Keratinocyte (primary cell): ENCODE measurements around the gene TEX22. TPM values are rescaled to one million over a fixed set of nuclear protein-coding genes. Genes with fewer than 3 reads are reported as not detected.

ENCODE experiments used
- DNase-seq: peaks from one replicate; pipeline ENCODE4 v3.0.0-alpha.2; 2011; ENCODE audit warnings: low read depth, missing footprints, low spot score
- FAIRE-seq: peaks from 2 replicates; lab custom pipeline; 2011; peaks lifted over from hg19 to GRCh38; lab: Jason Lieb, UNC
- H2AFZ ChIP-seq: 2 replicates; pipeline ENCODE4 v1.6.0; 2012; ENCODE audit warnings: low read length, control low read depth, inconsistent platforms; ENCODE audit not compliant: control insufficient read depth
- H3K27ac ChIP-seq: 2 replicates; pipeline ENCODE4 v1.5.1; 2011; ENCODE audit warnings: low read length; ENCODE audit not compliant: control insufficient read depth, insufficient read depth
- H3K27me3 ChIP-seq: 3 replicates; pipeline ENCODE4 v1.6.0; 2011; ENCODE audit warnings: low read length; ENCODE audit not compliant: control insufficient read depth, insufficient read depth; ENCODE audit errors: extremely low read depth
- H3K36me3 ChIP-seq, 2 experiments: 2 replicates in 1 of 2; 3 replicates in 1 of 2; pipeline ENCODE4 v1.5.1; 2011; ENCODE audit warnings: low read length in 2 of 2, mild to moderate bottlenecking in 1 of 2; ENCODE audit not compliant: control insufficient read depth in 2 of 2, insufficient read depth in 2 of 2; ENCODE audit errors: extremely low read depth in 1 of 2
- H3K4me1 ChIP-seq: 3 replicates; pipeline ENCODE4 v1.5.1; 2011; ENCODE audit warnings: low read length; ENCODE audit not compliant: control insufficient read depth, insufficient read depth; ENCODE audit errors: extremely low read depth
- H3K4me2 ChIP-seq: 3 replicates; pipeline ENCODE4 v1.6.0; 2011; ENCODE audit warnings: low read depth, low read length; ENCODE audit not compliant: control insufficient read depth, insufficient read depth; ENCODE audit errors: extremely low read depth
- H3K4me3 ChIP-seq, 3 experiments: fragments of 200-600 bp in 1 of 3; sonication (generic) in 1 of 3; 2 replicates in 2 of 3; 3 replicates in 1 of 3; pipeline ENCODE4 v1.5.1; 2011 to 2016; ENCODE audit warnings: low read length in 3 of 3, mild to moderate bottlenecking in 3 of 3, control low read depth in 2 of 3, inconsistent platforms in 1 of 3, low read depth in 1 of 3, mixed read lengths in 1 of 3, mixed run types in 1 of 3, moderate library complexity in 1 of 3; ENCODE audit not compliant: control insufficient read depth in 2 of 3, insufficient read depth in 2 of 3; ENCODE audit errors: extremely low read depth in 1 of 3
- H3K79me2 ChIP-seq: 2 replicates; pipeline ENCODE4 v1.6.0; 2012; ENCODE audit warnings: low read length; ENCODE audit not compliant: control insufficient read depth, insufficient read depth
- H3K9ac ChIP-seq: 3 replicates; pipeline ENCODE4 v1.6.0; 2011; ENCODE audit warnings: low read length; ENCODE audit not compliant: control insufficient read depth, insufficient read depth; ENCODE audit errors: extremely low read depth
- H3K9me1 ChIP-seq: 3 replicates; pipeline ENCODE4 v1.6.0; 2011; ENCODE audit warnings: low read length; ENCODE audit not compliant: control insufficient read depth, insufficient read depth; ENCODE audit errors: extremely low read depth
- H3K9me3 ChIP-seq: 2 replicates; pipeline ENCODE4 v1.5.1; 2012; ENCODE audit warnings: low read depth, low read length; ENCODE audit not compliant: control insufficient read depth
- H4K20me1 ChIP-seq: 3 replicates; pipeline ENCODE4 v1.6.0; 2011; ENCODE audit warnings: low read length; ENCODE audit not compliant: control insufficient read depth, insufficient read depth; ENCODE audit errors: extremely low read depth
- CTCF ChIP-seq, 3 experiments: IDR thresholded peaks in 1 of 3; conservative IDR thresholded peaks in 1 of 3; optimal IDR thresholded peaks in 1 of 3; 2 replicates in 2 of 3; 3 replicates in 1 of 3; pipeline versions ENCODE3 to v1.5.1; 2011; ENCODE audit warnings: low read length in 3 of 3, mild to moderate bottlenecking in 3 of 3, moderate library complexity in 2 of 3, control low read depth in 1 of 3, inconsistent platforms in 1 of 3; ENCODE audit not compliant: insufficient read depth in 2 of 3; ENCODE audit errors: extremely low read depth in 1 of 3
- EZH2 ChIP-seq: IDR thresholded peaks from one replicate; pipeline ENCODE4 v1.6.1; 2012; ENCODE audit warnings: inconsistent platforms, mild to moderate bottlenecking, low read length, moderate library complexity
- dilution Hi-C: fragments of 300-500 bp; cut with MboI; formaldehyde crosslinking; loops from one replicate; pipeline ENCODE4 v1.7.0; 2020; ENCODE audit warnings: low sequenced_read_pairs; ENCODE audit not compliant: extremely low pct_ligation_motif_present
- polyA plus RNA-seq, 5 experiments: library from polyadenylated mRNA; depleted of rRNA in 3 of 5; stranded (reverse) in 3 of 5; stranded (forward) in 1 of 5; unstranded in 1 of 5; fragments of >200 nt; gene quantifications; 1 replicate in 1 of 5; 2 replicates in 3 of 5; 3 replicates in 1 of 5; pipeline versions ENCODE4 v1.2.1 to v1.2.3, GENCODE V29; 2011 to 2012; ENCODE audit warnings: missing spikeins in 2 of 5, low read depth in 1 of 5, low replicate concordance in 1 of 5

Gene TEX22
- polyA plus RNA-seq, 1 donor (not counting 4 experiments of a cell fraction or from before 2014, with no cell fraction given) = 0.03 TPM

GRCh38 chr14:105363847-105364708 lies 34.3 kb upstream of the TEX22 start:
- Histone ChIP-seq H3K4me3 (peak overlapping the region in 1 of 3 experiments; percentile 12), H2AFZ (no peak overlapping the region), H3K9ac (no peak overlapping the region), H3K4me1 (peaks cover 4% of the 10 kb centered on the region), H3K36me3 (peaks cover 0 to 2% of the 10 kb centered on the region in 2 experiments), H3K9me1 (no peaks in the 10 kb centered on the region), H4K20me1 (no peaks in the 10 kb centered on the region), H3K27me3 (no peaks in the 10 kb centered on the region), H3K27ac (no peak overlapping the region), H3K79me2 (no peaks in the 10 kb centered on the region), H3K4me2 (peak overlapping the region; percentile 32), H3K9me3 (no peaks in the 10 kb centered on the region)
- dilution Hi-C loops = no loop called here
- DNase-seq (no peak), FAIRE-seq (no peak)
- TF ChIP-seq CTCF (optimal IDR thresholded peaks at IDR 0.05 in 1 of 3, IDR thresholded peaks at IDR 0.05 in 1 of 3, conservative IDR thresholded peaks at IDR 0.05 in 1 of 3; ENCODE audit: extremely low read depth in 1 of 3, insufficient read depth in 2 of 3, low read length in 3 of 3) = no peak
- no peak for TF ChIP-seq EZH2

- H3K27ac ChIP-seq = no peak overlapping the region
- no peak for DNase-seq
- peaks cover 4% of the 10 kb centered on the region for H3K4me1 ChIP-seq
- H3K36me3 ChIP-seq = peaks cover 0 to 2% of the 10 kb centered on the region in 2 experiments
- TF ChIP-seq EZH2 = no peak
- TF ChIP-seq CTCF (optimal IDR thresholded peaks at IDR 0.05 in 1 of 3, IDR thresholded peaks at IDR 0.05 in 1 of 3, conservative IDR thresholded peaks at IDR 0.05 in 1 of 3; ENCODE audit: extremely low read depth in 1 of 3, insufficient read depth in 2 of 3, low read length in 3 of 3) = no peak
- dilution Hi-C loops = no loop called here
- H3K27me3 ChIP-seq = no peaks in the 10 kb centered on the region
- no peak overlapping the region for H3K9ac ChIP-seq
- no peaks in the 10 kb centered on the region for H3K9me1 ChIP-seq
- no peaks in the 10 kb centered on the region for H3K79me2 ChIP-seq
- H3K4me2 ChIP-seq = no peak overlapping the region
- H2AFZ ChIP-seq = no peak overlapping the region
- no peaks in the 10 kb centered on the region for H4K20me1 ChIP-seq
- H3K9me3 ChIP-seq = no peaks in the 10 kb centered on the region
- H3K4me3 ChIP-seq = no peak overlapping the region
- no peak for FAIRE-seq
Measured at GRCh38 chr14:105365101-105365500, 33.2 kb upstream of the TEX22 start.
